ENCODE data around the gene KCNE4. TPM values are rescaled to one million over a fixed set of nuclear protein-coding genes. Genes with fewer than 3 reads are reported as not detected.

The KCNE4 gene
- total RNA-seq, 4 donors from 2014 or later: 9.8 to 52.8 (median 25.4) TPM

DNA sequence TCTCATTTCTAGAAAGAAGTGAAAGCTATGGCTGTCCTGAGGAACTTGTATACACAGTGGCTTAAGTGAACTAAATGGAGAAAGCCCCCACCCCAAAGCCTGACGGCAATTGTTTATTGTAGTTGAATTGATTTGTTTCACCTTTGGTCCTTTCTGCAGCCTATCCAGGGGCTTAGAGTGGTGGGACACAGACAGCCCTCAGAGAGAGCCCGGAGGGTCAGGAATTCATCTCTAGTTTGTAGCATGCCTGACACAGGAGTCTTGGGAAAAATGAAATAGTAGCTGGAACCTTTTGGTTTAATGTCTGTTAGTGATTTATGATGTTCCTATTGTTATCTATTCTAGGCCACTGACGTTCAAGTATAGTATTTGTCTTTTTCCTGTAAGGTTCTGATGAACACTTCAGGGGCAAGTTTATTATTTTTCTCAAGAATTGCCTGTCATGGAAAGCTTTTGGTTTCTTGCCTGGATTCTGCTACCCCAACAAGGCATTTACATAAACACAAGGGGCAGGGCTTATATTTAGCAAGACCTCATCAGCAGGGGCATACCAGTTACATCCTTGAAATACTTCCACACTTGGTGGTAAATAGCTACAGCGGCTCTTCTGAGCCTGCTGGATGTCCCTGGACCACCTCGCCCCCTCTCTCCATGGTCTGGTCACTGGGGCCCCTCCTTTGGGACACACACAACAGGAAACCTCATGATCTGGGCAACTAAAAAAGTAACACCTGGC is 44.4 kb downstream of the KCNE4 start:
- no peak for DNase-seq
- peak overlapping the region in 1 of 2 donors; percentile 31 for H3K27ac ChIP-seq
- no peak overlapping the region for H3K4me3 ChIP-seq
- no peak for TF ChIP-seq POLR2A (IDR thresholded peaks at IDR 0.05)
- TF ChIP-seq, protein P1, sequence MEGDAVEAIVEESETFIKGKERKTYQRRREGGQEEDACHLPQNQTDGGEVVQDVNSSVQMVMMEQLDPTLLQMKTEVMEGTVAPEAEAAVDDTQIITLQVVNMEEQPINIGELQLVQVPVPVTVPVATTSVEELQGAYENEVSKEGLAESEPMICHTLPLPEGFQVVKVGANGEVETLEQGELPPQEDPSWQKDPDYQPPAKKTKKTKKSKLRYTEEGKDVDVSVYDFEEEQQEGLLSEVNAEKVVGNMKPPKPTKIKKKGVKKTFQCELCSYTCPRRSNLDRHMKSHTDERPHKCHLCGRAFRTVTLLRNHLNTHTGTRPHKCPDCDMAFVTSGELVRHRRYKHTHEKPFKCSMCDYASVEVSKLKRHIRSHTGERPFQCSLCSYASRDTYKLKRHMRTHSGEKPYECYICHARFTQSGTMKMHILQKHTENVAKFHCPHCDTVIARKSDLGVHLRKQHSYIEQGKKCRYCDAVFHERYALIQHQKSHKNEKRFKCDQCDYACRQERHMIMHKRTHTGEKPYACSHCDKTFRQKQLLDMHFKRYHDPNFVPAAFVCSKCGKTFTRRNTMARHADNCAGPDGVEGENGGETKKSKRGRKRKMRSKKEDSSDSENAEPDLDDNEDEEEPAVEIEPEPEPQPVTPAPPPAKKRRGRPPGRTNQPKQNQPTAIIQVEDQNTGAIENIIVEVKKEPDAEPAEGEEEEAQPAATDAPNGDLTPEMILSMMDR (IDR thresholded peaks at IDR 0.05): no peak
- no peaks in the 10 kb centered on the region for H3K36me3 ChIP-seq
- peaks cover 4 to 9% of the 10 kb centered on the region in 2 donors for H3K4me1 ChIP-seq
- H3K9me3 ChIP-seq: no peaks in the 10 kb centered on the region
- H3K27me3 ChIP-seq: no peaks in the 10 kb centered on the region
- intact Hi-C loops (cut with DNase I; ENCODE audit: low total_unique reads): no loop called here

DNA sequence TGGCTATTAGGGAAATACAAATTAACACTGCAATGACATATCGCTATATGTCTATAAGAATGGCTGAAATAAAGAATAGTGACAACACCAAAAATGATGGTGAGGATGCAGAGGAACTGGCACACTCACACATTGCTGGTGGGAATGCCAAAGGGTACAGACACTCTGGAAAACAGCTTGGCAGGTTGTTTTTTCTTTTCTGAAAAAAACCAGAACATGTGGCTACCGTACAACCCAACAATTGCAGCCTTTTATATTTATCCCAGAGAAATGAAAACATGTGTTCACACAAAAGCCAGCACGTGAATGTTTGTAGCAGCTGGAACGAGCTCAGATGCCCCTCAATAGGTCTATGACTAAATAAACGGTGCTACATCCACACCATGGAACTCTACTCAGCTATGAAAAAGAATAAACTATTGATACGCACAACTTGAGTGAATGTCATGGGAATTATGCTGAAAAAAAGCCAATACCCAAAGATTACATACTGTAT is 45.9 kb downstream of the KCNE4 start:
- no peak for TF ChIP-seq POLR2A (IDR thresholded peaks at IDR 0.05)
- TF ChIP-seq, protein P1 (IDR thresholded peaks at IDR 0.05): no peak
- intact Hi-C loops (cut with DNase I; ENCODE audit: low total_unique reads): no loop called here
- H3K27me3 ChIP-seq: no peaks in the 10 kb centered on the region
- no peak for DNase-seq
- no peaks in the 10 kb centered on the region for H3K36me3 ChIP-seq
- peaks cover 4 to 9% of the 10 kb centered on the region in 2 donors for H3K4me1 ChIP-seq
- no peak overlapping the region for H3K4me3 ChIP-seq
- no peak overlapping the region for H3K27ac ChIP-seq
- H3K9me3 ChIP-seq: no peaks in the 10 kb centered on the region

DNA sequence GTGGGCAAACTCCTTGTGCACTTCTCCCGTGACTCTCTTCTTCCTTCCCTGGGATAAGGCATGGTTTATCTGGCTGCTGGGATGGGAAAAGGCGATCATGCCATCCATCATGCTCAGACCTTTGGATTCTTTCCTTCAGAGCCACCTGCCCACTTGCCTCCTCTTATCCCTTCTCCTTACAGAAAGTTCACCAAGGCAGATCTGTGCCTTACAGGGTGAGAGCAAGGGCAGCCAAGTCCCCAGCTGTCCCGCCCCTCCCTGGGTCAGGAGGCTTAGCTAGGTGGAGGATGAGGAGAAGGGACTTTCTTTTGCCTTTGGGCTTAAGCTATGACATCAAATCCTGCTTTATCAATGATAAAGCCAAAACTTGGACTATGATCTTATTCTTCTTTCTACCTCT is 47.6 kb downstream of the KCNE4 start:
- peaks cover 4 to 9% of the 10 kb centered on the region in 2 donors for H3K4me1 ChIP-seq
- DNase-seq: no peak
- intact Hi-C loops (cut with DNase I; ENCODE audit: low total_unique reads): no loop called here
- peak overlapping the region; percentile 61 to 64 for H3K27ac ChIP-seq
- H3K9me3 ChIP-seq: no peaks in the 10 kb centered on the region
- no peak for TF ChIP-seq POLR2A (IDR thresholded peaks at IDR 0.05)
- TF ChIP-seq, protein P1 (IDR thresholded peaks at IDR 0.05): no peak
- H3K36me3 ChIP-seq: no peaks in the 10 kb centered on the region
- H3K4me3 ChIP-seq: no peak overlapping the region
- H3K27me3 ChIP-seq: no peaks in the 10 kb centered on the region

DNA sequence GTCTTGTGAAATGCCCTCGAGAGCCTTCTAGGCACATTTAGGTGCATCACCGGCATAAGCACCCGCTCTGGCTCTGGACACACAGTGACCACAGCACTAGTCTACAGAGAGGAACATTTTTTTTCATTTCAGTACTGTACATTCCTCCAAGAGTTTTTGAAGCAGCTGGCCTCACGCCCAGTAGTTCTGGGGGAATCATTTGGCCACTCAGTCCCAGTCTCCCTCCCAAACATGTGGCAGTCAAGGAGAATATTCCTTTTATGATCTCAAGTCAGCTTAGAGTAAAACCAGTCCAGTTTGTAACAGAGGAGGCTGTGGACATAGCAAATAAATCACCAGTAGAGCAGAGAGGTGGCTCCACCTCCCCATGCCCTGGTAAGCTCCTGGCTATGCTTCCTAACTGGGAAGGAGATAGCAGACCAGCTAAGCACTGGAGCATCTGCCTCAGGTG is 48.1 kb downstream of the KCNE4 start:
- intact Hi-C loops (cut with DNase I; ENCODE audit: low total_unique reads): no loop called here
- peaks cover 4 to 9% of the 10 kb centered on the region in 2 donors for H3K4me1 ChIP-seq
- no peaks in the 10 kb centered on the region for H3K27me3 ChIP-seq
- no peaks in the 10 kb centered on the region for H3K36me3 ChIP-seq
- H3K4me3 ChIP-seq: no peak overlapping the region
- peak overlapping the region; percentile 61 to 64 for H3K27ac ChIP-seq
- peak; percentile 79 to 80 for DNase-seq
- no peaks in the 10 kb centered on the region for H3K9me3 ChIP-seq
- TF ChIP-seq, protein P1 (IDR thresholded peaks at IDR 0.05): peak in 1 of 4 experiments; percentile 5
- TF ChIP-seq POLR2A (IDR thresholded peaks at IDR 0.05): no peak

DNA sequence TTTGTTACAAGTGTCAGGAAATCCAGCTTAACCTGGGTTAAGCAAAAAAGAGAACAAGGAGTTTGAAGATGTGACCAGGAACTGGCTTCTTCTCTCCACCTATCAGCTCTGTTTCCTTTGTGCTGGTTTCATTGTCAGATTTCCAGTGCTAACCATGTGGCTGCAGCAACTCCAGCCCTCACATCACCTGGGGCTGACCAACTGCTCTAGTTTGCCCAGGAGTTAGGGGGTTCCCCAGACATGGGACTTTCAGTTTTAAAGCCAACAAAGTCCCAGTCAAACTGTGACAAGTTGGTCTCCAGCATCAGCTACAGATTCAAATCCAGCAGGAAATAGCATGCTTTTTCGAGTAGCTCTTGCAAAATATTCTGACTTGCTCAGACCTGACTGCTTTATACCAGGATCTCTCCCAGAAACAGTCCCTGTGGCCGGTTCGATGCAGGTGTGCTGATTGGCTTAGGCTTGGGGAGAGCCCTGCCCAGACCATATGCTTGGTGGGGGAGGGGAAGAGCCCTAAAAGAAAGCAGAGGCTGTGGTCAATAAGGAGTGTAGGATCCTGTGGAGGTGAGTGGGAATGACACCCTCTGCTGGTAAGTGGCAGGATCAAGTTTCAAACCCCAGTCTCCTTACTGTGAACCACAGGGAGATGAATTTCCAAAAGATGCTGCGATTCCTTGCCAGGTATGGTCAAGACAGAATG is 49.5 kb downstream of the KCNE4 start:
- no peak for TF ChIP-seq POLR2A (IDR thresholded peaks at IDR 0.05)
- TF ChIP-seq, protein P1 (IDR thresholded peaks at IDR 0.05): peak; percentile 27 to 35 (median 30)
- Histone ChIP-seq H3K27me3 (no peaks in the 10 kb centered on the region), H3K4me3 (no peak overlapping the region), H3K9me3 (no peaks in the 10 kb centered on the region), H3K27ac (peak overlapping the region; percentile 61 to 64), H3K36me3 (no peaks in the 10 kb centered on the region), H3K4me1 (peaks cover 4 to 9% of the 10 kb centered on the region in 2 donors)
- no peak for DNase-seq
- intact Hi-C loops (cut with DNase I; ENCODE audit: low total_unique reads): no loop called here
